Measurements from ENCODE around the gene ELMO1.

Gene ELMO1

GRCh38 chr7:37448636-37449361 lies at the start of gene ELMO1:
Gene ELMO1, minus strand, starts transcription at chr7:37448864. Its CDS starts 106,174 bp downstream, at chr7:37342690.
- no peak for DNase-seq

- no peak for DNase-seq
These were observed 48.9 kb upstream of the ELMO1 start for GRCh38 chr7:37497576-37497975.

GRCh38 chr7:37495574-37496184 lies 47.0 kb upstream of the ELMO1 start:
- no peak for DNase-seq

GRCh38 chr7:37494926-37495325 lies 46.3 kb upstream of the ELMO1 start:
- DNase-seq, result no peak

- no peak for DNase-seq
These were observed 45.1 kb upstream of the ELMO1 start for GRCh38 chr7:37493810-37494209.

GRCh38 chr7:37493123-37493522 lies 44.5 kb upstream of the ELMO1 start:
- DNase-seq, result no peak

- no peak for DNase-seq
These were observed 43.4 kb upstream of the ELMO1 start for GRCh38 chr7:37491919-37492694.

- no peak for DNase-seq
These were observed 41.0 kb upstream of the ELMO1 start for GRCh38 chr7:37489703-37490102.

GRCh38 chr7:37488163-37488764 lies 39.6 kb upstream of the ELMO1 start:
- DNase-seq, result no peak

- DNase-seq, result no peak
These were observed 35.9 kb upstream of the ELMO1 start for GRCh38 chr7:37484426-37485073.

GRCh38 chr7:37483627-37484026 lies 35.0 kb upstream of the ELMO1 start:
- no peak for DNase-seq

- no peak for DNase-seq
These were observed 34.3 kb upstream of the ELMO1 start for GRCh38 chr7:37482953-37483352.

- no peak for DNase-seq
These were observed 33.8 kb upstream of the ELMO1 start for GRCh38 chr7:37482505-37482904.

- DNase-seq, result no peak
These were observed 33.1 kb upstream of the ELMO1 start for GRCh38 chr7:37481722-37482288.

- no peak for DNase-seq
These were observed 32.5 kb upstream of the ELMO1 start for GRCh38 chr7:37481154-37481553.

GRCh38 chr7:37480041-37481031 lies 31.7 kb upstream of the ELMO1 start:
- DNase-seq, result no peak

- no peak for DNase-seq
These were observed 28.3 kb upstream of the ELMO1 start for GRCh38 chr7:37476881-37477450.

GRCh38 chr7:37476428-37476827 lies 27.8 kb upstream of the ELMO1 start:
- DNase-seq, result no peak

- DNase-seq, result no peak
These were observed 27.0 kb upstream of the ELMO1 start for GRCh38 chr7:37475646-37476045.

GRCh38 chr7:37471619-37472018 lies 23.0 kb upstream of the ELMO1 start:
- no peak for DNase-seq

GRCh38 chr7:37467002-37467401 lies 18.3 kb upstream of the ELMO1 start:
- DNase-seq, result no peak

Measured in NCI-H2081 treated with DMSO at 0.1 percent for 48 hours (cell line).